BLaER1 treated with 17β-estradiol and CSF1 and Interleukin-3, amounts not matched to agents 10 nM and 100 nM (cell line): Measurements from ENCODE around the gene GAS7.
A peak's percentile ranks its signal among the peaks of the same experiment; 100 is the strongest.

Source experiments
- H3K27ac ChIP-seq, 11 experiments: shearing (Covaris generic); formaldehyde crosslinking; 2 replicates each; pipeline ENCODE4 v1.8.1; 2022
- H3K27me3 ChIP-seq, 11 experiments: shearing (Covaris generic); formaldehyde crosslinking; 2 replicates each; pipeline ENCODE4 v1.8.1; 2022
- H3K36me3 ChIP-seq, 11 experiments: shearing (Covaris generic); formaldehyde crosslinking; 2 replicates each; pipeline ENCODE4 v1.8.1; 2022
- H3K4me1 ChIP-seq, 10 experiments: shearing (Covaris generic); formaldehyde crosslinking; 2 replicates each; pipeline ENCODE4 v1.8.1; 2022
- H3K4me2 ChIP-seq, 11 experiments: shearing (Covaris generic); formaldehyde crosslinking; 2 replicates each; pipeline ENCODE4 v1.8.1; 2022
- H3K4me3 ChIP-seq, 10 experiments: shearing (Covaris generic); formaldehyde crosslinking; 2 replicates each; pipeline ENCODE4 v1.8.1; 2022
- H3K9ac ChIP-seq, 11 experiments: shearing (Covaris generic); formaldehyde crosslinking; 2 replicates each; pipeline ENCODE4 v1.8.1; 2022
- H3K9me3 ChIP-seq, 11 experiments: shearing (Covaris generic); formaldehyde crosslinking; replicated peaks in 1 of 11; 2 replicates each; pipeline ENCODE4 v1.8.1; 2022
- H4K20me1 ChIP-seq, 11 experiments: shearing (Covaris generic); formaldehyde crosslinking; 2 replicates each; pipeline ENCODE4 v1.8.1; 2022
- Cebpa-rat ChIP-seq, 11 experiments: shearing (Covaris generic); IDR thresholded peaks; 2 replicates each; pipeline ENCODE4 v1.8.1; 2022

GAS7 gene

DNA sequence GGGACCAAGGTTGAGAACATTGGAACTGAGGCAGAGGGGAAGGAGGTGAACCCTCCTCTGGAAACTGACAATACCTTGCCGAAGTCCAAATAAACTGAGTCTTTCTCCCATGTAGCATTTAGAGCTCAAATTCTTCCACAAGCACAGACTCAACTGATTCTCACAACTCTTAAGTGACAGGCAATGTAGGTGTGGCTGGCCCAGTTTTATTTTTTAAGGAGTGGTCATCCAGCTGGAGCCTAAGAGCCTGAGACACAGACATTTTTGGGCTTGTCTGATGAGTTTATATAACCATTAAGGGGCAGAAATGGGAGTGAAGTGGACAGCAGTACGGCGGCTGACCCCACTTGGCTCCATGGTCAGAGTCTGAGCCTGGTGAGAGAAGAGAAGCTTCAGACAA, 304.2 kb downstream of the GAS7 start:
- Histone ChIP-seq H4K20me1 (no peaks in the 10 kb centered on the region), H3K4me3 (no peak overlapping the region), H3K4me1 (peaks cover 0 to 16% (median 0%) of the 10 kb centered on the region in 10 experiments; a peak in 7 of 20 replicates), H3K4me2 (no peak overlapping the region), H3K9ac (no peak overlapping the region), H3K9me3 (no peaks in the 10 kb centered on the region), H3K36me3 (peaks cover 0 to 18% (median 0%) of the 10 kb centered on the region in 11 experiments; a peak in 8 of 22 replicates), H3K27ac (no peak overlapping the region), H3K27me3 (peaks cover 0 to 1% (median 0%) of the 10 kb centered on the region in 11 experiments; a peak in 1 of 22 replicates)
- no peak for TF ChIP-seq Cebpa-rat (IDR thresholded peaks at IDR 0.05)

DNA sequence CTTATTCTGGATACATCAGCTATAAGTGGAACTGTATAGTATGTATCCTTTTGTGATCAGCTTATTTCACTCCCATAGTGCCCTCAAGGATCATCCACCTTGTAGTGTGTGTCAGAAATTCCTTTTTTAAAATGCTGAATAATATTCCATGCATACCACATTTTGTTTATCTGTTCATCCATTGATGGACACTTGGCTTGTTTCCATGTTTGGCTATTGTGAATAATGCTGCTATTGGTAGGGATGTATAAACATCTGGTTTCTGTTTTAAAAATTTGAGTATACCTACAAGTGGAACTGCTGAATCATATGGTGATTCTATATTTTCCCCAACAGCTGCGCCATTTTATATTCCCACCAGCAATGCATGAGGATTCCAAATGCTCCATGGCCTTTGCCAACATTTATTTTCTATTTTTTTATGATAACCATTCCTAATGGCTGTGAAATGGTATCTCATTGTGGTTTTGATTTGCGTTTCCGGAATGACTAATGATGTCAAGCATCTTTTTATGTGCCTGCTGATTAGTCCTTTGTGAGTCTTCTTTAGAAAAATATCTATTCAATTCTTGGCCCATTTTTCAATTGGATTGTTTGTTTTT, 304.9 kb downstream of the GAS7 start:
- Histone ChIP-seq H3K4me1 (peaks cover 0 to 16% (median 0%) of the 10 kb centered on the region in 10 experiments; a peak in 7 of 20 replicates), H3K4me3 (no peak overlapping the region), H3K9ac (no peak overlapping the region), H3K36me3 (peaks cover 0 to 10% (median 0%) of the 10 kb centered on the region in 11 experiments; a peak in 3 of 22 replicates), H3K9me3 (no peaks in the 10 kb centered on the region), H3K27me3 (peaks cover 0 to 3% (median 0%) of the 10 kb centered on the region in 11 experiments; a peak in 1 of 22 replicates), H3K27ac (no peak overlapping the region), H3K4me2 (no peak overlapping the region), H4K20me1 (no peaks in the 10 kb centered on the region)
- TF ChIP-seq Cebpa-rat (IDR thresholded peaks at IDR 0.05): no peak

DNA sequence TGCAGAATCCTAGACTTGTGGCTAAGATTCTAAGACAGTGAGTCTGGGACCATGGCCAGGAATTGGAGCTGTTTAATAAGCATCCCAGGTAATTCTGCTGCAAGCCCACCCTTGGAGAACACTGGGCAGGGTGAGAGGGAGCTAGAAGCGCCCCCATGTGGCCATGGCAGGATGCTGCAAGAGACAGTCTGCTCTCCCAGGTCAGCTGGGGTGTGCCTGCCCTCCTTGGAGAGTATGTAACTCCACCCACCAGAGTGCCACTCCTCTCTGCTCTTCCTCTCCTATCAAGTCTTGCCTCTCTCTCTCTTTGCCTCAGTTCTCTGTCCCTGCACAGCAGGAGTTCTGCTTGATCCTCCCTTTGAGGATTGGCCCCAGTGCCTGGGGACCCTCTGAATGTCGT, 308.3 kb downstream of the GAS7 start:
- Histone ChIP-seq H4K20me1 (no peaks in the 10 kb centered on the region), H3K4me2 (no peak overlapping the region), H3K27ac (no peak overlapping the region), H3K27me3 (peaks cover 0 to 6% (median 0%) of the 10 kb centered on the region in 11 experiments; a peak in 1 of 22 replicates), H3K4me1 (peaks cover 0 to 18% (median 0%) of the 10 kb centered on the region in 10 experiments; a peak in 4 of 20 replicates), H3K36me3 (no peaks in the 10 kb centered on the region), H3K4me3 (no peak overlapping the region), H3K9ac (no peak overlapping the region), H3K9me3 (peaks cover 0 to 5% (median 0%) of the 10 kb centered on the region in 11 experiments; a peak in 1 of 22 replicates)
- no peak for TF ChIP-seq Cebpa-rat (IDR thresholded peaks at IDR 0.05)

DNA sequence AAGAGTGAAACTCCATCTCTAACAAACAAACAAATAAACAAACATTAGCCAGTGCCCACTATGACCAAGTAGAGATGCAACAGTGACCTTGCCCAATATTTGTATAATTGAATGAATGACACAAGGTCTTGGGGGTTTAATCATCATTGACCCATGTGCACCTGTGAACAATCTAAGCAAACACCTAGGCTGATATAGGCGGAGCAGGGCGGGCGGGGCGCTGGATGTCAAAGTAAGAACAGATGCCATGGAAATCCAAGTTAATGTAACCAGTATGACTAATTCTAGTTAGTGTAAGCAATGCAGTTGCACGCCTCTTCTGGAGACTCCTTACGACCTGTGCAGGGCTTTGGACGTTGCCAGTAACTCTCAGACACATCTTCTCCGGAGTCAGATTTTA, 310.9 kb downstream of the GAS7 start:
- H3K4me1 ChIP-seq: peaks cover 0 to 18% (median 0%) of the 10 kb centered on the region in 10 experiments; a peak in 4 of 20 replicates
- H3K27me3 ChIP-seq: peaks cover 0 to 6% (median 0%) of the 10 kb centered on the region in 11 experiments; a peak in 1 of 22 replicates
- no peak overlapping the region for H3K4me2 ChIP-seq
- H3K4me3 ChIP-seq: no peak overlapping the region
- peaks cover 11 to 31% (median 14%) of the 10 kb centered on the region in 11 experiments; a peak in 21 of 22 replicates for H3K9me3 ChIP-seq
- TF ChIP-seq Cebpa-rat (IDR thresholded peaks at IDR 0.05): no peak
- no peak overlapping the region for H3K27ac ChIP-seq
- H4K20me1 ChIP-seq: no peaks in the 10 kb centered on the region
- H3K36me3 ChIP-seq: peaks cover 0 to 2% (median 0%) of the 10 kb centered on the region in 11 experiments; a peak in 2 of 22 replicates
- no peak overlapping the region for H3K9ac ChIP-seq

DNA sequence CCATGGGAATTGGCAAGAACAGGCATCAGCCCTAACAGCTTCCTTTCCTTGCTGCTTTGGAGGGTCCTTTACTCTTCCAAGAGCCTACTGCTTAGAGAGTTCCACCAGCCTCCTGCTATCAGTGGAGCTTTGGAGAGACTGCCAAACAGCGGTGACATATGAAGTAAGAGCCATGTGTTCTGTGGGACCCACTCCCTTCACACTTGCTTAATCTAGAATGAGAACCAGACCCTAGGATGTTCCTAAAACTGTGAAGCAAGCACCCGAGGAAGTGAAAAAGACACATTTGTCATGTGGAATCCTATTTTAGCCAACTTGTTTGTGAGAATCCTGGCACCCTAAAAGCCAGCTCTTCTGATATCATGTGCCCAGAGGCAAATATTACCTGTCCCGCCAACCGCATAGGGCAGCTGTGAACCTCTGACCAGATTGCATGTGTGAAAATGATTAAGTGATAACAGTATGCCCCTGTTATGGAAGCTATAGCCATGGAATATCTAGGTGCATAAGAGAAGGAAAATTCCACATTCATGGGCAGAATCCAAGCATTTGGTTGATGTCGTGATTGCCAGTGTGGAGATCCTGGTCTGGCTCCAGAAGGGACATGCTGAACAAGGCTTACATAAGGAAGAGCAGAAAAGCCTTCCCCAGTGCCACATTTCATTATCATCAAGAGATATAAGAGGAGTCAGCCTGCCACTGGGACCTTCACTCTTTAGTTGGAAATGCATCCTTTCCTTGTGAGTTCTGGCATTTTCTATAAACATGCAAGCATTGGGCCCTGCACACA, 312.1 kb downstream of the GAS7 start:
- H3K27ac ChIP-seq: no peak overlapping the region
- no peaks in the 10 kb centered on the region for H4K20me1 ChIP-seq
- H3K4me3 ChIP-seq: no peak overlapping the region
- H3K36me3 ChIP-seq: peaks cover 0 to 6% (median 0%) of the 10 kb centered on the region in 11 experiments; a peak in 2 of 22 replicates
- no peak for TF ChIP-seq Cebpa-rat (IDR thresholded peaks at IDR 0.05)
- H3K4me2 ChIP-seq: peak overlapping the region in 3 of 11 experiments; percentile 3 to 71 (median 26); a peak in 5 of 22 replicates
- peaks cover 0 to 25% (median 0%) of the 10 kb centered on the region in 10 experiments; a peak in 6 of 20 replicates for H3K4me1 ChIP-seq
- peaks cover 19 to 36% (median 24%) of the 10 kb centered on the region in 11 experiments for H3K9me3 ChIP-seq
- H3K27me3 ChIP-seq: peaks cover 0 to 10% (median 0%) of the 10 kb centered on the region in 11 experiments; a peak in 1 of 22 replicates
- no peak overlapping the region for H3K9ac ChIP-seq

DNA sequence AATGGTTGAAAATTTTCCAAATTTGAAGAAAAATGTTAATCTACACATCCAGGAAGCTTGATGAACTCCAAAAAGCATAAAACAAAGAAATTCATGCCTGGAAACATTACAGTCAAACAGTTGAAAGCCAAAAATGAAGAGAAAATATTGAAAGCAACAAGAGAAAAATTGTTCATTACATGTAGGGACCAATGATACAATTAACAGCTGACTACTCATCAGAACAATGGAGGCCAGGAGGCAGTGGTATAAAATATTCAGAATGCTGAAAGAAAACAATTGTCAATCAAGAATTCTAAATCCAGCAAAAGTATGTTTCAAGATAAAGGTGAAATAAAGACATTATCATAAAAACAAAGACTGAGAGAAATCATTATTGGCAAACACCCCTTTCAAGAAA, 315.0 kb downstream of the GAS7 start:
- no peak for TF ChIP-seq Cebpa-rat (IDR thresholded peaks at IDR 0.05)
- Histone ChIP-seq H3K4me2 (no peak overlapping the region), H3K4me3 (no peak overlapping the region), H3K27me3 (peaks cover 0 to 7% (median 0%) of the 10 kb centered on the region in 11 experiments; a peak in 2 of 22 replicates), H3K4me1 (peaks cover 0 to 53% (median 18%) of the 10 kb centered on the region in 10 experiments; a peak in 15 of 20 replicates), H3K36me3 (peaks cover 0 to 6% (median 0%) of the 10 kb centered on the region in 11 experiments; a peak in 2 of 22 replicates), H3K9ac (no peak overlapping the region), H3K9me3 (peaks cover 19 to 36% (median 24%) of the 10 kb centered on the region in 11 experiments), H3K27ac (no peak overlapping the region), H4K20me1 (no peaks in the 10 kb centered on the region)

DNA sequence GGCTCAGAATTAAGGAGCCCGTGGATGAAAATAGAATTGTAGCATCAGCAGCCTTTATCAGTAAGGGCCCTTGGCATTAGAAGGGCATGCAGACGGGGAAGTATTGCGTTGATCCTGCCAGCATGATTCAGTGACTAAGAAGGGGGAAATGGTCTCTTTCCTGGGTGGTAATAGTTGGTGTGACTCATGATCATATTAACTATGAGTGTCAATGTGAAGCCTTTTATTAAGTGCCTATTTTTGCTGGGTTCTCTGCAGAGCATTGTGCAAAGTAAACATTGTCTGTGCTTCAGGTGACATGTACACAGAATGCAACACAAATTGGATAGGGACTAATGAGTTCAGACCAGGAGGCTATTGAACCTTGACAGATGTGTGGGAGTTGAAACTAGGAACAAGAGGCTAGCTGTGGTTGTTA, 317.8 kb downstream of the GAS7 start:
- peaks cover 0 to 6% (median 0%) of the 10 kb centered on the region in 11 experiments; a peak in 2 of 22 replicates for H3K36me3 ChIP-seq
- peak overlapping the region in 1 of 11 experiments; percentile 46; a peak in 1 of 22 replicates for H3K9ac ChIP-seq
- peaks cover 19 to 36% (median 24%) of the 10 kb centered on the region in 11 experiments for H3K9me3 ChIP-seq
- no peak overlapping the region for H3K4me3 ChIP-seq
- H3K4me1 ChIP-seq: peaks cover 1 to 53% (median 21%) of the 10 kb centered on the region in 10 experiments; a peak in 17 of 20 replicates
- no peaks in the 10 kb centered on the region for H4K20me1 ChIP-seq
- H3K4me2 ChIP-seq: peak overlapping the region in 8 of 11 experiments; percentile 14 to 88 (median 71); a peak in 17 of 22 replicates
- H3K27ac ChIP-seq: peak overlapping the region in 3 of 11 experiments; percentile 4 to 73 (median 60); a peak in 4 of 22 replicates
- TF ChIP-seq Cebpa-rat (IDR thresholded peaks at IDR 0.05): no peak
- H3K27me3 ChIP-seq: peaks cover 0 to 8% (median 0%) of the 10 kb centered on the region in 11 experiments; a peak in 3 of 22 replicates

DNA sequence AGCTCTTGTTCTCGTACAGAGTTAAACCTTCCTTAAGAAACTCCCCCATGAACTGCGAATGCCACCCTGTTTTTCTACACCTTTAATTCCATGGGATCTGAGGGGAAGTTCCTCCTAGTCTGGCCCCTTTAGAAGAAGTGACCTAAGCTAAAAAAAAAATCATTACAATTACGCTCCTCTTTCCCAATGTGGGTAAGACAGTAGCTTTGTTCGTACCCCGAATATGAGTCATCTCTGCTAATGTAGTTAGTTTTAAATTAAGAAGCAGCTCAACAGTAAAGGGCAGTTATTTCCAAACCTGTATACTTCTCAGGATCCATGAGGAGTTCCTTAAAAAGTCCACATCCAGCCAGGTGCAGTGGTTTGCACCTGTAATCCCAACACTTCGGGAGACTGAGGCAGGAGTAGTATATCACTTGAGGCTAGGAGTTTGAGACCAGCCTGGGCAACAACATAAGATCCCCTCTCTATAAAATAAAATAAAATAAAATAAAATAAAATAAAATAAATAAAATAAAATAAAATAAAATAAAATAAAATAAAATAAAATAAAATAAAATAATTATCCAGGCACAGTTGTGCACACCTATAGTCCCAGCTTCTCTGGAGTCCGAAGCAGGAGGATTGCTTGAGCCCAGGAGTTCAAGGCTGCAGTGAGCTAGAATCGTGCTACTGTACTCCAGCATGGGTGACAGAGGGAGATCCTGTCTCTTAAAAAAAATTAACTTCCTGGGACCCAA, 319.4 kb downstream of the GAS7 start:
- peak overlapping the region in 2 of 11 experiments; percentile 60 to 73; a peak in 2 of 22 replicates for H3K27ac ChIP-seq
- peak overlapping the region in 4 of 11 experiments; percentile 80 to 88 (median 84); a peak in 8 of 22 replicates for H3K4me2 ChIP-seq

More for the DNA sequence above, 319.4 kb downstream of the GAS7 start:
- H3K4me3 ChIP-seq: no peak overlapping the region
- peaks cover 19 to 28% (median 23%) of the 10 kb centered on the region in 11 experiments for H3K9me3 ChIP-seq
- no peaks in the 10 kb centered on the region for H4K20me1 ChIP-seq
- H3K9ac ChIP-seq: no peak overlapping the region; a peak in 1 of 22 replicates
- H3K27me3 ChIP-seq: peaks cover 0 to 8% (median 0%) of the 10 kb centered on the region in 11 experiments; a peak in 3 of 22 replicates
- H3K4me1 ChIP-seq: peaks cover 5 to 59% (median 26%) of the 10 kb centered on the region in 10 experiments; a peak in 18 of 20 replicates
- TF ChIP-seq Cebpa-rat (IDR thresholded peaks at IDR 0.05): no peak
- H3K36me3 ChIP-seq: peaks cover 0 to 6% (median 0%) of the 10 kb centered on the region in 11 experiments; a peak in 2 of 22 replicates
